NAMALWA (cell line): ENCODE data around the gene RBBP4.

Source experiments
- DNase-seq: peaks from one replicate; pipeline ENCODE4 v3.0.0-alpha.2; 2015; ENCODE audit warnings: low spot score

The RBBP4 gene

DNA sequence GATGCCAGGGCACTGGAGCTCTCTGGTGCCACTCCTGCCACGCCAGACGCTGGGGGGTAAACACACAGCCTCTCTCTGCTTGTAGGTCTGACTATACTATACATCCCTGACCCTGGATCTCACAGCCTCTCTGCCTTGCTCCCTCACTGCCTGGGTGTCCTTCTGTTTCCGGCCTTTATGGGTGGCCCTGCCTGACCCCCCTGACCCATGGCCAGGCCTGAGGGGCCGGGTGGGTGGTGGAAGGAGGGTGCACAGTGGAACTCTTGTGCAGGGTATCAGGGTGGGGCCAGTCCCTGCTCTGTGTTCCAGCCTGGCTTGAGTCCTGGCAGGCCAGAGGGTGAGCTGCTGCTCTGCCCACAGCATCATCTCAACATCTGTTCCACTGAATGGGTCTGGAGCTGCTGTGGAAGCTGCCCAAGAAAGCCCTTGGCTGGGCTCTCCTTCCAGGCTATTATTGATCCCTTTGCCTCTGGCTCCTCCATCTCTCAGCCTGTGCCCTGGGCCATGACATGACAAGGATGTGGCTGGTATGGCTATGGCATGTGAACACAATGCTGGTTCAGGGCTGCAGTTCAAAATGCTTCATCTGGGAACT lies 68.8 kb downstream of the RBBP4 start:
- DNase-seq, result no peak

DNA sequence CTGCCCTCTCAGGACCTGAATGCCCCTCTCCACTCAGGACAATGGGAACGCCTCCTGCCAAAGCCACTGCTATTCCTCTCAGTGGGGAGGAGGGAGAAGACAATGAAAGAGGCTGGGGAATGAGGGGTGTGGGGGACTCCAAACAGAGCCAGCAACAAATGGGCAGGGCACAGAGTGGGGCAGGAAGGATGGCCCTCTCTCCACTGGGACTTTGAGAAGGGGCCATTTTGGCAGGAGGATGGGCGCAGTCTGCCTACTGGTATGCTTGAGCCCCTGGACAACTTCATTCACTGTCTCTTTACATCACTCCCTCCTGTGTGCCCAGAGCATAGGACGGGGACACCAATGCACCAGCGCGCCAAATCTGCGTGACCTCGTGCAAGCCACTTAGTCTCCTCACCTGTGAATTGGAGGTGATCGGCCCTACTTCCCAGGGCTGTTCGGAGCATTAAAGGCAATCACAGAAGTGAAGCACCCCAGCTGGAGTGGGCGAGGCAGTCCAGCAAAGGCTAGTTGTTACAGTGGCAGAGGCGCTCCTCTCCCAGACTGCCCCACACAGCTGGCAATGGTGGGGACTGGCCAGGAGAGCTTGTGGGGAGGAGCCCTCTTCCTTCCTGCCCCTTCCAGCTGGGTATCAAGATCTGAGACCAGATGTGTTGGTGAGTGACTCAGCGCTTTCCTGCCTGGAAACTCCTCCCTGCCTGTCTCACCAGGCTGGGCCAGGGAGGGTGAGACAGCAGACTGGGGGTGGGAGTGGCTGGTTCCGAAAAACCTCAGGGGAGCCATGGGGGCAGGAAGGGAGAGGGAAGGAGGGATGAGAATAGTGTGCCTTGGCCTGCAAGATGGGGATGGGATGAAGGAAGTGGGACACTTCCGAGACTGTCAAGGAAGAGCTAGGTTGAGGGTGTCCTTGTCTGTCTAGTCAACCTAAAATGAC lies 73.9 kb downstream of the RBBP4 start:
- DNase-seq, result peak; percentile 40

DNA sequence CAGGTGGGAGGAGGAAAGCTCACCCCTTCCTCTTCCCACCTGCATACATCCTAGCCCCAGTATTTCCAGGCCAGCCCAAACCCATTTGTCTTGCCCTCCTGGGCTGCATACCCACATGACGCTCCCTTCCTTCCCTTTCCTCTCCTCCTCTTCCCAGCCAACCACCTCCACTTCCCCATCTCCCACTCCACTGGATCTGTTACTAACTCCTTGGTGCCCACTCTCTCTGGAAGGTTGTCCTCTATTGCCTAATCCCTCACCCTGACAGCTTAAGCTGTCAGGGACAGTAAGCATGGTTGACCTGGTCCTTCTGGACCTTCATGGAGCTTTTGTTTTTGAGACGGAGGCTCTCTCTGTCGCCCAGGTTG lies 74.6 kb downstream of the RBBP4 start:
- no peak for DNase-seq

DNA sequence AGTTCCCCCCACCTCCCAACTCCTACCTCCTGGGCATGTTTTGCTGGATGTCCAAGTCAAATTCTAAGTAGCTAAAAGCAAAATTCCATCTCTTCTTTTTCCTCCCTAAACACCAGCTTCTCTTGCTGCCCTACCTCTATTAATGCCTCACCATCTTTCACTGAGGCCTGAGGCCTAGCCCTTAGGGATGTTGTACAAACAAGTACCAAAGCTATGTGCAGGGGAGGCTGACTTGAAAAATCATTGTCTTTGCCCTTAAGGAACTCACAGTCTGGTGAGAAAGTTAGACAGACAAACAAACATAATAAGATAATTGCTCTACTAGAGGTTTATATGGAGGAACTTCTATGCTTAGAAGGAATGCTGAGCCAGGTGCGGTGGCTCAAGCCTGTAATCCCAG lies 76.9 kb downstream of the RBBP4 start:
- no peak for DNase-seq

- DNase-seq, result no peak
Observed at GRCh38 chr1:32728413-32729077, 77.5 kb downstream of the RBBP4 start.

DNA sequence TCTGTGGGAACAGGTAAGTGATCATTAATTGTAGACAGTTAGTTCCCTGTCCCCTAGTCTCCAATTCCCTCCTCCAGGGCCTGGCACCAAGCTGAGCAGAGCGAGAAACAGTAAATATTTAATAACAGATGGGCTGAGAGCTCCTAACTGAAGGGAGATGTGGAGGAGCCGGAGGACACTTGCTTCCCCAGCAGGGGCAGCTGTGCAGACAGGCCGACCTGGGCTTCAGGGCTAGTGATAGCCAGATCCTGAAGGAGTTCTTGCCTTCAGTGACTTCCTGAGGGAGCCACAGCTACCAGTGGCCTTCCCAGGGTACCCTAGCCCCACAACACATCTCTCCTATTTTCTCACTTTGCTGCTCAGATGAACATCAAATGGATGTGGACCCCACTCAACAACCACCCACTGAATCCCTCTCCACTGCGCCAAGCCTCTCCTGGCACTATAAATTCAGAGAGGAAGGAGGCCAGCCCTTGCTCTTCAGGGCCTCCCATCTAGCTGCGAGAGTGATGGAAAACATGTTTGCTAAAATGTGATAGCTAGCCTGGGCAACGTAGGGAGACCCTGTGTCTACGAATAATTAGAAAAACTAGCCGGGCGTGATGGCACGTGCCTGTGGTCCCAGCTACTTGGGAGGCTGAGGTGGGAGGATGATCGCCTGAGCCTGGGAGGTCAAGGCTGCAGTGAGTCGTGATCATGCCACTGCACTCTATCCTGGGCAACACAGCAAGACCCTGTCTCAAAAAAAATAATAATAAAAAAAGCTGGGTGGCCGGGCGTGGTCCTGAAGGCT lies 78.4 kb downstream of the RBBP4 start:
- no peak for DNase-seq

- DNase-seq, result no peak
Observed at GRCh38 chr1:32733582-32734321, 82.7 kb downstream of the RBBP4 start.
